Measurements from ENCODE around the gene NGDN.
"Not testable (repeated sequence)": the region's sequence is repeated elsewhere in the genome, so short reads cannot be mapped to it uniquely, and the experiment has no call there.

The NGDN gene, protein sequence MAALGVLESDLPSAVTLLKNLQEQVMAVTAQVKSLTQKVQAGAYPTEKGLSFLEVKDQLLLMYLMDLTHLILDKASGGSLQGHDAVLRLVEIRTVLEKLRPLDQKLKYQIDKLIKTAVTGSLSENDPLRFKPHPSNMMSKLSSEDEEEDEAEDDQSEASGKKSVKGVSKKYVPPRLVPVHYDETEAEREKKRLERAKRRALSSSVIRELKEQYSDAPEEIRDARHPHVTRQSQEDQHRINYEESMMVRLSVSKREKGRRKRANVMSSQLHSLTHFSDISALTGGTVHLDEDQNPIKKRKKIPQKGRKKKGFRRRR

DNA sequence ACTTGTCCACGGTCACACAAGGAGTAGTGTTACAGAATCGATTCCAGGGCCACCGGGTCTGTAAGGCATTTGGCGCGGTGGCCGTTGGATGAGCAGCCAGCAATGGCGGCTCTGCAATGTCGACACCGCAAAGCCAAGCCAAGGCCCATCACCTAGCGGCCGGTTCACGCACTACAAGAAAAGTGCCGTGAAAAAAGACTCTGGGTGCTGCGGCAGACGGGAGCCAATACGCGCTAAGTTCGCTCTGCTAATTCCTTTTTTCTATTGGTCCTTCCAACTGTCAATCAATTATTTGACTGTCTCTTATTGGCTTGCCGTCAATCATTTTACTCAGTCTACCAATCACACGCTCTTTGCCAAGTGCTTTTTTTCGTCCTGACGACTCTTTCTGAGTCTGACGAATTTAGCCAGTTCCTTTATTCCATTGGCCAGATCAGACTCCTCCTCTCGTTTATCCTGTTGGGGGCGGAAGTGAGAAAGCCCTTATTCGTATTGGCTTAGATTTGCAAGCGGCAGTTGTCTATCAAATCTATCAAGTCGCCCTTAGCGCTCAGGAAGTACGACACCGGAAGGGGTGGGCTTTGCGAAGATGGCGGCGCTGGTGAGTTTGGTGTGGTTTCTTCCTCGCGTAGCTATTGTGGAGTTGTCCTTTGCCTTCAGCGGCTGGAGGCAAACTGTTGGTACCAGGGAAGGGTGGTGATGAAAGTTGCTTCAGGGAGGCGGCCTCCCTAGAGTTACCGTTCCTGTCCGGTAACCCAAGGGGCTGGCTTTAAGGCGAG lies at the start of gene NGDN:
TSS of gene NGDN (plus strand) at position 577 of the 779 bp plus-strand sequence. CDS start at position 590, 13 bp downstream.
- H3K27ac Mint-ChIP-seq, result no peak within 1 kb of the TSS
- H3K4me1 Mint-ChIP-seq, result no peaks in the 10 kb centered on the region
- peaks cover 14% of the 10 kb centered on the region for H3K36me3 Mint-ChIP-seq (ENCODE audit: low read depth)
- no peak within 1 kb of the TSS for H3K4me3 Mint-ChIP-seq
- TF ChIP-seq, protein P1, sequence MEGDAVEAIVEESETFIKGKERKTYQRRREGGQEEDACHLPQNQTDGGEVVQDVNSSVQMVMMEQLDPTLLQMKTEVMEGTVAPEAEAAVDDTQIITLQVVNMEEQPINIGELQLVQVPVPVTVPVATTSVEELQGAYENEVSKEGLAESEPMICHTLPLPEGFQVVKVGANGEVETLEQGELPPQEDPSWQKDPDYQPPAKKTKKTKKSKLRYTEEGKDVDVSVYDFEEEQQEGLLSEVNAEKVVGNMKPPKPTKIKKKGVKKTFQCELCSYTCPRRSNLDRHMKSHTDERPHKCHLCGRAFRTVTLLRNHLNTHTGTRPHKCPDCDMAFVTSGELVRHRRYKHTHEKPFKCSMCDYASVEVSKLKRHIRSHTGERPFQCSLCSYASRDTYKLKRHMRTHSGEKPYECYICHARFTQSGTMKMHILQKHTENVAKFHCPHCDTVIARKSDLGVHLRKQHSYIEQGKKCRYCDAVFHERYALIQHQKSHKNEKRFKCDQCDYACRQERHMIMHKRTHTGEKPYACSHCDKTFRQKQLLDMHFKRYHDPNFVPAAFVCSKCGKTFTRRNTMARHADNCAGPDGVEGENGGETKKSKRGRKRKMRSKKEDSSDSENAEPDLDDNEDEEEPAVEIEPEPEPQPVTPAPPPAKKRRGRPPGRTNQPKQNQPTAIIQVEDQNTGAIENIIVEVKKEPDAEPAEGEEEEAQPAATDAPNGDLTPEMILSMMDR (IDR thresholded peaks at IDR 0.05; ENCODE audit: unreplicated experiment in 3 of 3), result peak; percentile 89 to 94 (median 93)
- no peaks in the 10 kb centered on the region for H3K27me3 Mint-ChIP-seq (ENCODE audit: low read depth)
- H3K9me3 Mint-ChIP-seq, result no peaks in the 10 kb centered on the region

DNA sequence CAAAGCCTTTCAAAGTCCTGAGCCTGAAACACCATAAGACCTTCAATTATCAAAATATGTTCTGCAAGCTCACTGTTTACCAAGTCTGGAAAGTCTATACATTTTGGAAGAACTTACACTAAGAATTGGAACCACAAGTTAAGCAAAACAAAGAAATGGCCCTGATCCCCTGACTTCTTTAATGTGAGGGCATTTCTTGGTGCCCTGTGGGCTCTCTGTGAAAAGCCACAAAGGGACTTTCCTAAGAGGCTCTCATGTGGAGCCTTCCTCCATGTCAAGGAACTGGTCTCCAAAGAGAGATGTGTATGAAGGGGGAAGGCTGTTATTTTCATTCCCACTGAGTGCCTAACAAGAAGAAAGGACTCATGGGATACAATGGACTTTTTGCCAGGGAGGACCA lies 47.9 kb upstream of the NGDN start:
- Mint-ChIP-seq H3K4me3 (no peak overlapping the region), H3K27me3 (ENCODE audit: low read depth) (peaks cover 14% of the 10 kb centered on the region), H3K27ac (no peak overlapping the region), H3K9me3 (no peaks in the 10 kb centered on the region), H3K4me1 (no peaks in the 10 kb centered on the region), H3K36me3 (ENCODE audit: low read depth) (no peaks in the 10 kb centered on the region)
- TF ChIP-seq, protein P1 (IDR thresholded peaks at IDR 0.05; ENCODE audit: unreplicated experiment in 3 of 3), result no peak

DNA sequence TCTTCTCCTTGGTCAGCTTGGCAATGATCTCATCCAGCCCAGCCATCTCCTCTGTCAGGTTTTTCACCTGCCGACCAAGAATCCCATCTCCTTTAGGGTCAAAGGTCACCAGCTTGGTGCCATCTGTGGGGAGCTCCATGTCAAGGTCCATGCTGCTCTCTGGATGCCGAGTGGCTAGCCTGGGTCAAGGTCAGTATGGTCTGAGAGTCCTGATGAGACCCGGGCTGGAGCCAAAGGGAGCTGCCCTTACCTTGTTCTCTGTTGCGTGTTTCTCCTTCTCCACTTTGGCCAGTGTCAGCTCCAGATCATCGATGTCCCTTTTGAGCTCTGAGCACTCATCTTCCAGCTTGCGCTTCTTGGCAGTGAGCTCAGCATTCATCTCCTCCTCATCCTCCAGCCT lies 45.8 kb upstream of the NGDN start:
- TF ChIP-seq, protein P1 (IDR thresholded peaks at IDR 0.05; ENCODE audit: unreplicated experiment in 3 of 3), result no peak
- Mint-ChIP-seq H3K27ac (no peak overlapping the region), H3K9me3 (no peaks in the 10 kb centered on the region), H3K36me3 (ENCODE audit: low read depth) (no peaks in the 10 kb centered on the region), H3K4me3 (no peak overlapping the region), H3K27me3 (ENCODE audit: low read depth) (peaks cover 14% of the 10 kb centered on the region), H3K4me1 (no peaks in the 10 kb centered on the region)

DNA sequence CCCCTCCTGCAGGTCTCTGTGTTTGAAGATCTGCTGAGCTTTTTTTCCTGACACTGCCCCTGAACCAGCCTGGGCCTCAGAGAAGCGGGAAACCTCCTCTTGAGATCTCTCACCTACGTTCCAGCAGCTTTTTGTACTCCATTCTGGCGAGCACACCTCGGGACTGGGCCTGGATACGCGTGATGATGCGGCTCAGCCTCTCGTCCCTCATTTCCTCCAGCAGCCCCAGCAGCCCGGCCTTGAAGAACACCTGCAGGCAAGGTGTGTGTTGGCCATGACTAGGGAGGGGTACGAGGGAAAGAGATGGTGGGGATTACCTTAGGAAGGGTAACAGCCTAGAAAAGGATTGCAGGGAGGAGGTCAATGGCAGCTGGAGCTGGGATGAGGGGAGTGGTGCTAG lies 44.3 kb upstream of the NGDN start:
- Mint-ChIP-seq H3K36me3 (ENCODE audit: low read depth) (no peaks in the 10 kb centered on the region), H3K9me3 (no peaks in the 10 kb centered on the region), H3K4me1 (peaks cover 6% of the 10 kb centered on the region), H3K27me3 (ENCODE audit: low read depth) (peaks cover 19% of the 10 kb centered on the region), H3K27ac (no peak overlapping the region), H3K4me3 (no peak overlapping the region)
- TF ChIP-seq, protein P1 (IDR thresholded peaks at IDR 0.05; ENCODE audit: unreplicated experiment in 3 of 3), result no peak

DNA sequence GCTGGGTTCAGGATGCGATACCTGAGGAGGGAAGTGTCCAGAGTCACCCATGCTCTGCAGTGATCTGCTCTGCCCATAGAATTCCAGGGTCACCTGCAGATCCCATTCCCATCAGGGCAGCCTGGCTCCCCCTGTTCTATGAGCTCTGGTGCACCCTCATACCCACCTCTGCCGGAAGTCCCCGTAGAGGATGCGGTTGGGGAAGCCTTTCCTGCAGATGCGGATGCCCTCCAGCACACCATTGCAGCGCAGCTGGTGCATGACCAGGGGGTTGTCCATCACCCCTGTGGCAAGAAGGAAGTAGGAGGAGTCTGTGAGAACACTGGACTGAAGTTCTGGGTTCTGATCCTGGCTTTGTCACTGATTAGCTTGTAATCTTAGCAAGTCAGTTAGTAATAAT lies 43.7 kb upstream of the NGDN start:
- not testable (repeated sequence) for H3K9me3 Mint-ChIP-seq; H3K36me3 Mint-ChIP-seq (ENCODE audit: low read depth)

DNA sequence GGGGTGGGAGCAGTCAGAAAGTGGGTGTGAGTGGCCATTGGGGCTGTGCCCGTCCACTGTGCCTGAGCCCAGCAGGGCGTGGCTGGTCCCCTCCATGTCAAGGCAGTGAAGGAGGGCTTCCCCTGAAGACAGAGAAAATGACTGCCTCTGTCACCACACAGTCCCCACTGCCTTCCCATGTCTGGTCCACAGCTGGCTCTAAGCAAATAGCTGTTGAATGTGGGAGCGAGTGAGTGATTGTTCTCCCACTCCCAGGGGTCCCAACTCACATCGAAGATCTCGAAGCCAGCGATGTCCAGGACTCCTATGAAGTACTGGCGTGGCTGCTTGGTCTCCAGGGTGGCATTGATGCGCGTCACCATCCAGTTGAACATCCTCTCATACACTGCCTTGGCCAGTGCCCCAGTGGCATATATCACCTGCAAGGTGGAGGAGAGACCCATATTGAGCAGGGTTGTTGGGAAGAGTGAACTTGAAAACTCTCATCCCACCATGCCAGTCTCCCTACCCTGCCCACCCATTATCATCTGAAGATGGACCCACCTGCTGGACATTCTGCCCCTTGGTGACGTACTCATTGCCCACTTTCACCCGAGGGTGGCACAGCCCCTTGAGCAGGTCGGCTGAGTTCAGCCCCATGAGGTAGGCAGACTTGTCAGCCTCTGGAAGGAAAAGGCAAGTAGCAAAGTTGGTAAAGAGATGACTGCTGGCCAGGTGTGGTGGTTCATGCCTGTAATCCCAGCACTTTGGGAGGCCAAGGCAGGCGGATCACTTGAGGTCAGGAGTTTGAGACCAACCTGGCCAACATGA lies 40.6 kb upstream of the NGDN start:
- H3K9me3 Mint-ChIP-seq, result no peaks in the 10 kb centered on the region
- no peaks in the 10 kb centered on the region for H3K36me3 Mint-ChIP-seq (ENCODE audit: low read depth)

More for the DNA sequence above, 43.7 kb upstream of the NGDN start:
- not testable (repeated sequence) for H3K4me3 Mint-ChIP-seq, H3K4me1 Mint-ChIP-seq, H3K27ac Mint-ChIP-seq
- peaks cover 21% of the 10 kb centered on the region for H3K27me3 Mint-ChIP-seq (ENCODE audit: low read depth)

More for the DNA sequence above, 40.6 kb upstream of the NGDN start:
- peaks cover 16% of the 10 kb centered on the region for H3K27me3 Mint-ChIP-seq (ENCODE audit: low read depth)
- H3K4me1 Mint-ChIP-seq, result peaks cover 8% of the 10 kb centered on the region
- no peak overlapping the region for H3K4me3 Mint-ChIP-seq
- no peak overlapping the region for H3K27ac Mint-ChIP-seq
- TF ChIP-seq, protein P1 (IDR thresholded peaks at IDR 0.05; ENCODE audit: unreplicated experiment in 3 of 3), result no peak
